Measurements from ENCODE around the gene TEX51.

DNA sequence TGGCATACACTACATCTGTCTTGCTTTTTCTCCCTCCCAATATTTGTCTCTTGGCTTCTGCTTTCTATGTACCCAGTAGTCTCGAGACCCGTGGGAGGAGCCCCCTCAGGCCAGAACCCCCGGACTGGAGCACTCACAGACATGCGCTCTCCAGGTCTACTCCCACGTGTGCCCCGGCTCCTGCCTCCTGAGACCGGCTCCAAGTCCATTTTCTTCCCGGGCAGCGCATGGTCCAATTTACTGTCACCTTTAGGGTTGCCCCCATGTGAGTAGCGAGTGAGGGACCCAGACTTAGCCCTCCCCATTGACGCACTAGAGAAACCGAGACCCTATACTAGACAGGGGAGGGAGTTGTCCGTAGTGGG, 11.8 kb upstream of the TEX51 start:
- TF ChIP-seq GATA3 (IDR thresholded peaks at IDR 0.05; ENCODE audit: low read depth, low read length) (no peak), GATA2 (IDR thresholded peaks at IDR 0.05; ENCODE audit: low read depth, low read length) (no peak)
